CD14-positive monocyte (primary cell): Measurements from ENCODE around the gene TMEM132C. TPM values are rescaled to one million over a fixed set of nuclear protein-coding genes. Genes with fewer than 3 reads are reported as not detected.

ENCODE experiments used
- DNase-seq, 3 donors: peaks; one replicate each; pipeline ENCODE4 v3.0.0-alpha.2; 2011 to 2022
- H2AFZ ChIP-seq: 2 replicates; pipeline ENCODE4 v1.6.0; 2012; ENCODE audit warnings: mild to moderate bottlenecking, low read depth, low read length, inconsistent platforms; ENCODE audit not compliant: insufficient read depth, poor library complexity, severe bottlenecking
- H3K27ac ChIP-seq, 2 donors: 1 replicate in 1 of 2; 2 replicates in 1 of 2; pipeline ENCODE4 v1.5.1; 2012 to 2013; ENCODE audit warnings: low read length in 2 of 2, control low read depth in 1 of 2, inconsistent platforms in 1 of 2, low read depth in 1 of 2, mild to moderate bottlenecking in 1 of 2
- H3K27me3 ChIP-seq, 2 donors: one replicate each; pipeline versions ENCODE4 v1.6.0 to v1.6.1; 2011 to 2013; ENCODE audit warnings: low read length in 2 of 2; ENCODE audit not compliant: control insufficient read depth in 2 of 2, insufficient read depth in 2 of 2
- H3K36me3 ChIP-seq, 2 donors: replicated peaks in 1 of 2; 1 replicate in 1 of 2; 2 replicates in 1 of 2; pipeline versions ENCODE4 v1.5.1 to v1.6.1; 2012 to 2013; ENCODE audit warnings: low read length in 2 of 2, control low read depth in 1 of 2, inconsistent platforms in 1 of 2, mild to moderate bottlenecking in 1 of 2; ENCODE audit not compliant: insufficient read depth in 2 of 2, control insufficient read depth in 1 of 2
- H3K4me1 ChIP-seq, 2 donors: 1 replicate in 1 of 2; 2 replicates in 1 of 2; pipeline versions ENCODE4 v1.5.1 to v1.6.1; 2012 to 2013; ENCODE audit warnings: low read length in 2 of 2, control low read depth in 1 of 2, inconsistent platforms in 1 of 2, mild to moderate bottlenecking in 1 of 2, moderate library complexity in 1 of 2; ENCODE audit not compliant: insufficient read depth in 2 of 2, control insufficient read depth in 1 of 2
- H3K4me2 ChIP-seq: replicated peaks from 2 replicates; pipeline ENCODE3; 2012; ENCODE audit warnings: low read length, moderate library complexity, mild to moderate bottlenecking; ENCODE audit not compliant: poor library complexity, severe bottlenecking; ENCODE audit errors: extremely low read depth
- H3K4me3 ChIP-seq, 3 experiments: fragments of 200-600 bp in 1 of 3; sonication (generic) in 1 of 3; replicated peaks in 1 of 3; 1 replicate in 2 of 3; 2 replicates in 1 of 3; pipeline ENCODE4 v1.5.1; 2011 to 2013; ENCODE audit warnings: low read length in 3 of 3, mild to moderate bottlenecking in 3 of 3, control low read depth in 2 of 3, low read depth in 2 of 3, inconsistent platforms in 1 of 3, moderate library complexity in 1 of 3
- H3K79me2 ChIP-seq: 2 replicates; pipeline ENCODE4 v1.6.0; 2012; ENCODE audit warnings: mild to moderate bottlenecking, control low read depth, inconsistent platforms, low read length, moderate library complexity; ENCODE audit not compliant: insufficient read depth
- H3K9ac ChIP-seq: 2 replicates; pipeline ENCODE4 v1.6.0; 2017; ENCODE audit warnings: low read length, mild to moderate bottlenecking; ENCODE audit not compliant: insufficient read depth, poor library complexity, severe bottlenecking
- H3K9me3 ChIP-seq, 2 donors: replicated peaks in 1 of 2; 1 replicate in 1 of 2; 2 replicates in 1 of 2; pipeline versions ENCODE4 v1.5.1 to v1.6.1; 2012 to 2013; ENCODE audit warnings: low read length in 2 of 2, control low read depth in 1 of 2; ENCODE audit not compliant: control insufficient read depth in 1 of 2, insufficient read depth in 1 of 2
- H4K20me1 ChIP-seq: 2 replicates; pipeline ENCODE4 v1.6.0; 2012; ENCODE audit warnings: mild to moderate bottlenecking, low read length, control low read depth, moderate library complexity; ENCODE audit not compliant: insufficient read depth
- H3K27ac Mint-ChIP-seq, 7 donors: one replicate each; pipeline ENCODE4 v1.8.0; 2020; ENCODE audit warnings: mild to moderate bottlenecking in 7 of 7, mixed read lengths in 7 of 7, moderate library complexity in 6 of 7, inconsistent platforms in 2 of 7
- H3K27me3 Mint-ChIP-seq, 3 donors: one replicate each; pipeline ENCODE4 v1.8.0; 2021 to 2022; ENCODE audit warnings: low read depth in 3 of 3, mild to moderate bottlenecking in 3 of 3, mixed read lengths in 3 of 3, moderate library complexity in 3 of 3, inconsistent platforms in 1 of 3
- H3K36me3 Mint-ChIP-seq, 2 donors: one replicate each; pipeline ENCODE4 v1.8.0; 2020; ENCODE audit warnings: mixed read lengths in 2 of 2, inconsistent platforms in 1 of 2, mild to moderate bottlenecking in 1 of 2
- H3K4me1 Mint-ChIP-seq: one replicate; pipeline ENCODE4 v1.8.0; 2020; ENCODE audit warnings: mild to moderate bottlenecking, mixed read lengths
- H3K4me3 Mint-ChIP-seq, 2 donors: one replicate each; pipeline ENCODE4 v1.8.0; 2020; ENCODE audit warnings: mild to moderate bottlenecking in 2 of 2, mixed read lengths in 2 of 2, moderate library complexity in 1 of 2
- H3K9me3 Mint-ChIP-seq, 7 donors: one replicate each; pipeline ENCODE4 v1.8.0; 2020 to 2022; ENCODE audit warnings: mixed read lengths in 7 of 7, mild to moderate bottlenecking in 6 of 7, moderate library complexity in 6 of 7, inconsistent platforms in 2 of 7
- CTCF ChIP-seq: fragments of 200-600 bp; IDR thresholded peaks from one replicate; pipeline ENCODE4 v1.8.0; 2022; ENCODE audit warnings: antibody characterized with exemption, mild to moderate bottlenecking
- WGBS: methylation state at CpG from one replicate; pipeline ENCODE4 v1.1.5; 2013; ENCODE audit warnings: missing lambda C conversion rate; ENCODE audit not compliant: insufficient coverage; 5-methylcytosine and 5-hydroxymethylcytosine counted together
- intact Hi-C, 2 donors: fragments of 100-400 bp; cut with micrococcal nuclease; formaldehyde crosslinking; loops; one replicate each; pipeline versions ENCODE4 v1.15.0 to v1.15.1; 2023
- polyA plus RNA-seq, 3 donors: library from polyadenylated mRNA; depleted of rRNA in 1 of 3; unstranded in 2 of 3; stranded (reverse) in 1 of 3; fragments of 300-500 nt in 2 of 3; fragments of >200 nt in 1 of 3; fragmentation: Illumina TruSeq in 2 of 3; gene quantifications; 1 replicate in 2 of 3; 2 replicates in 1 of 3; pipeline ENCODE4 v1.2.3, GENCODE V29; 2012 to 2021

Gene TMEM132C
- polyA plus RNA-seq, 3 donors: not detected

DNA sequence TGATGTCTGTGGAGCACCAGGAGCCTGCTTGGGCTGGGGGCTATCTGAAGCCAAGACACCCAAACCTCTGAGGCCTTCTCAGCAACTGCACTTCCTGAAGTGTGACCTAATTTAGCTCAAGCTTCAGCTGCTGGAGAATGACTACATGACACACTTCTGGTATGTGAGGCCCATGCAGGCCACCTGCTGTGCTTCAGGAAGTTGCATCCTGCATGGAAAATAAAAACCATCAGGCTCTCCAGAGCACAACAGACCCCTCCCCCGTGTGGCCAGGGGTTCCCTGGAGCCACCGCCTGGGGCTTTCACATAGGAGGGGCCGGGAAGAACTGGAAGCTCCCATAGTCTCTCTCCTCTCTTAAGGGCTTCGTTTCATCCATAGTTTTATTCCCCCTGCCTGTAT is 339.1 kb downstream of the TMEM132C start:
- intact Hi-C loops: no loop called here
- no peak overlapping the region for H2AFZ ChIP-seq
- no peaks in the 10 kb centered on the region for H3K4me1 Mint-ChIP-seq

DNA sequence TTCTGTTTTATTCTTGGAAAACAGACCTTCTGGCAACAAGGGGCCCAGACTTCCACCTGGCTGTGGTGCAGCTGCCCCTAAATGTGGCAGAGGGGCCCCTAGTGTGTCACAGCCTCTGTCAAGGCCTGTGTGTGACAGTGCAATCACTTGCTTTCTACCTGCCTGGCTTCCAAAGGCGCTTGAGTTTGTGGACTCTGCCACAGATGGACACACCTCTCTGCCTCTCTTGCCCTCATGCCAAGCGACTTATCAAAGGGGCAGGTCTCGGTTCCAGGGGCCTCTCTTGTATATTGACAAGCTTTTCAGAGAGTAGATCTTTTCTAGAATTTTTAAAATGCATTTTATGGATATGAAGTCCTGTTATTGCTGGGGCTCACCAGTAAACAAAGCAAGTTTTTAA is 339.6 kb downstream of the TMEM132C start:
- WGBS: 100% methylated on average over 2 of the region's 3 CpGs
- H4K20me1 ChIP-seq: no peaks in the 10 kb centered on the region
- no peaks in the 10 kb centered on the region for H3K36me3 Mint-ChIP-seq
- H3K27ac Mint-ChIP-seq: no peak overlapping the region
- H3K9me3 Mint-ChIP-seq: peaks cover 0 to 5% (median 0%) of the 10 kb centered on the region in 7 donors
- no peak overlapping the region for H3K4me3 Mint-ChIP-seq
- H3K27ac ChIP-seq: no peak overlapping the region
- H3K79me2 ChIP-seq: no peaks in the 10 kb centered on the region
- H2AFZ ChIP-seq: no peak overlapping the region
- no peaks in the 10 kb centered on the region for H3K36me3 ChIP-seq
- H3K9ac ChIP-seq: no peak overlapping the region
- no peaks in the 10 kb centered on the region for H3K4me1 ChIP-seq
- H3K9me3 ChIP-seq: no peaks in the 10 kb centered on the region
- no peak for DNase-seq
- no peak overlapping the region for H3K4me2 ChIP-seq
- H3K4me1 Mint-ChIP-seq: no peaks in the 10 kb centered on the region
- H3K27me3 Mint-ChIP-seq: no peaks in the 10 kb centered on the region
- intact Hi-C loops: no loop called here
- H3K27me3 ChIP-seq: no peaks in the 10 kb centered on the region
- no peak overlapping the region for H3K4me3 ChIP-seq
- no peak for TF ChIP-seq CTCF

More for the DNA sequence above, 339.1 kb downstream of the TMEM132C start:
- Mint-ChIP-seq H3K27me3 (no peaks in the 10 kb centered on the region), H3K4me3 (no peak overlapping the region), H3K9me3 (peaks cover 0 to 6% (median 0%) of the 10 kb centered on the region in 7 donors), H3K36me3 (no peaks in the 10 kb centered on the region), H3K27ac (no peak overlapping the region)
- Histone ChIP-seq H4K20me1 (no peaks in the 10 kb centered on the region), H3K79me2 (no peaks in the 10 kb centered on the region), H3K36me3 (no peaks in the 10 kb centered on the region), H3K4me3 (no peak overlapping the region), H3K4me2 (no peak overlapping the region), H3K9me3 (no peaks in the 10 kb centered on the region), H3K27me3 (no peaks in the 10 kb centered on the region), H3K9ac (no peak overlapping the region), H3K27ac (no peak overlapping the region), H3K4me1 (no peaks in the 10 kb centered on the region)
- no peak for TF ChIP-seq CTCF
- 64% methylated on average over 3 of the region's 4 CpGs for WGBS
- no peak for DNase-seq
